Ureter (tissue), 1 donor: ENCODE measurements around the gene SLC35F1. TPM values are rescaled to one million over a fixed set of nuclear protein-coding genes. Genes with fewer than 3 reads are reported as not detected.

Source experiments
- total RNA-seq: library from RNA; stranded (reverse); gene quantifications from one replicate; pipeline ENCODE4 v1.2.4, GENCODE V29; 2023
- donor health status: DM: yes; HTN: yes; CAD: no.

SLC35F1 gene
- total RNA-seq, 1 donor from 2014 or later = 0.91 TPM

Other genes with a start within 250 kb of the SLC35F1 start
- gene NUS1, start 231.8 kb upstream of the SLC35F1 start, total RNA-seq = 35.3 TPM